HepG2 (cell line): Measurements from ENCODE around the gene EGFL8. TPM values are rescaled to one million over a fixed set of nuclear protein-coding genes. Genes with fewer than 3 reads are reported as not detected.
A peak's percentile ranks its signal among the peaks of the same experiment; 100 is the strongest.

Experiments used
- ADNP ChIP-seq: sonication (generic); formaldehyde crosslinking; IDR thresholded peaks from 2 replicates; pipeline ENCODE4 v1.4.0; 2020; ENCODE audit warnings: missing genetic modification reagents
- CENPX ChIP-seq: sonication (generic); formaldehyde crosslinking; IDR thresholded peaks from 2 replicates; pipeline ENCODE4 v1.9.0; 2021; ENCODE audit warnings: mild to moderate bottlenecking, missing genetic modification reagents, moderate library complexity
- EP300 ChIP-seq, 3 experiments: sonication (generic) in 1 of 3; formaldehyde crosslinking in 1 of 3; IDR thresholded peaks; 2 replicates each; pipeline versions ENCODE4 v1.5.1 to v1.6.1; 2011 to 2020; ENCODE audit warnings: low read depth in 2 of 3, low read length in 2 of 3, borderline replicate concordance in 1 of 3, improper control_type of control experiment in 1 of 3, mild to moderate bottlenecking in 1 of 3, missing genetic modification reagents in 1 of 3, moderate library complexity in 1 of 3
- HOMEZ ChIP-seq: IDR thresholded peaks from 2 replicates; pipeline ENCODE4 v1.6.1; 2016; ENCODE audit warnings: low read depth
- KDM4B ChIP-seq: sonication (generic); formaldehyde crosslinking; IDR thresholded peaks from 2 replicates; pipeline ENCODE4 v1.4.0; 2020; ENCODE audit warnings: missing genetic modification reagents
- KLF13 ChIP-seq: sonication (generic); formaldehyde crosslinking; IDR thresholded peaks from 2 replicates; pipeline ENCODE4 v1.4.0; 2020; ENCODE audit warnings: mild to moderate bottlenecking, missing genetic modification reagents
- MBD4 ChIP-seq: IDR thresholded peaks from 2 replicates; pipeline ENCODE4 v1.6.1; 2012; ENCODE audit warnings: low read length, inconsistent platforms, borderline replicate concordance
- MED8 ChIP-seq: sonication (generic); formaldehyde crosslinking; IDR thresholded peaks from 2 replicates; pipeline ENCODE4 v1.8.1; 2023; ENCODE audit warnings: mild to moderate bottlenecking, missing genetic modification reagents; ENCODE audit not compliant: insufficient replicate concordance
- NFIC ChIP-seq: IDR thresholded peaks from 2 replicates; pipeline ENCODE4 v1.6.1; 2012; ENCODE audit warnings: mild to moderate bottlenecking, low read length, inconsistent platforms
- PLRG1 ChIP-seq: fragments of 450-650 bp; conservative IDR thresholded peaks from 2 replicates; pipeline ENCODE4 v1.6.1; 2016
- POLR2AphosphoS5 ChIP-seq: IDR thresholded peaks from 2 replicates; pipeline ENCODE4 v1.6.1; 2012; ENCODE audit warnings: low read depth, low read length
- RAD21 ChIP-seq: fragments of 450-650 bp; formaldehyde crosslinking; IDR thresholded peaks from 2 replicates; pipeline ENCODE4 v1.5.0; 2020; ENCODE audit warnings: mild to moderate bottlenecking
- RARA ChIP-seq: IDR thresholded peaks from 2 replicates; pipeline ENCODE4 v1.6.1; 2016; ENCODE audit warnings: missing genetic modification reagents, missing compliant biosample characterization
- RBM39 ChIP-seq: fragments of 200-400 bp; formaldehyde crosslinking; IDR thresholded peaks from one replicate; pipeline ENCODE4 v1.6.1; 2018; ENCODE audit warnings: antibody characterized with exemption, mild to moderate bottlenecking, low read depth, low read length; ENCODE audit not compliant: poor library complexity, severe bottlenecking
- REST ChIP-seq, 2 experiments: IDR thresholded peaks; 2 replicates each; pipeline ENCODE4 v1.6.1; 2011 to 2012; ENCODE audit warnings: low read length in 2 of 2, borderline replicate concordance in 1 of 2, low read depth in 1 of 2, mild to moderate bottlenecking in 1 of 2, moderate library complexity in 1 of 2
- REXO4 ChIP-seq: sonication (generic); formaldehyde crosslinking; IDR thresholded peaks from 2 replicates; pipeline ENCODE4 v1.8.0; 2022; ENCODE audit warnings: missing genetic modification reagents, mild to moderate bottlenecking, borderline replicate concordance
- RXRA ChIP-seq: sonication (generic); formaldehyde crosslinking; IDR thresholded peaks from 2 replicates; pipeline ENCODE4 v1.5.1; 2020; ENCODE audit warnings: missing genetic modification reagents
- TP53 ChIP-seq: sonication (generic); formaldehyde crosslinking; conservative IDR thresholded peaks from 2 replicates; pipeline ENCODE4 v1.4.0; 2020; ENCODE audit warnings: missing genetic modification reagents
- WIZ ChIP-seq: sonication (generic); formaldehyde crosslinking; IDR thresholded peaks from 2 replicates; pipeline ENCODE4 v1.5.1; 2020; ENCODE audit warnings: mild to moderate bottlenecking, missing genetic modification reagents
- ZBTB21 ChIP-seq: sonication (generic); formaldehyde crosslinking; IDR thresholded peaks from 2 replicates; pipeline ENCODE4 v1.4.0; 2020; ENCODE audit warnings: missing genetic modification reagents
- ZFP36L2 ChIP-seq: sonication (generic); formaldehyde crosslinking; IDR thresholded peaks from 2 replicates; pipeline ENCODE4 v1.4.0; 2020; ENCODE audit warnings: missing genetic modification reagents
- ZFP37 ChIP-seq: sonication (generic); formaldehyde crosslinking; IDR thresholded peaks from 2 replicates; pipeline ENCODE4 v1.4.0; 2020; ENCODE audit warnings: missing genetic modification reagents, borderline replicate concordance
- ZNF20 ChIP-seq: sonication (generic); formaldehyde crosslinking; IDR thresholded peaks from 2 replicates; pipeline ENCODE4 v1.4.0; 2020; ENCODE audit warnings: mild to moderate bottlenecking, moderate library complexity, missing genetic modification reagents
- ZNF343 ChIP-seq: sonication (generic); formaldehyde crosslinking; IDR thresholded peaks from 2 replicates; pipeline ENCODE4 v1.4.0; 2020; ENCODE audit warnings: mild to moderate bottlenecking, missing genetic modification reagents
- ZNF75D ChIP-seq: sonication (generic); formaldehyde crosslinking; IDR thresholded peaks from 2 replicates; pipeline ENCODE4 v1.8.1; 2023; ENCODE audit warnings: missing genetic modification reagents, mild to moderate bottlenecking, borderline replicate concordance
- polyA plus RNA-seq, 8 experiments: library from polyadenylated mRNA; depleted of rRNA in 3 of 8; stranded (reverse) in 7 of 8; unstranded in 1 of 8; fragments of >200 nt; fragmentation: Illumina TruSeq in 4 of 8; extraction: Trizol in 4 of 8; gene quantifications; 2 replicates each; pipeline versions ENCODE4 v1.2.1 to v1.2.3, GENCODE V29; 2011 to 2016; ENCODE audit warnings: low read depth in 4 of 8, missing spikeins in 1 of 8, mixed read lengths in 1 of 8; ENCODE audit not compliant: insufficient read depth in 1 of 8
- total RNA-seq, 5 experiments: library from RNA; depleted of rRNA; stranded (reverse); fragments of >200 nt; fragmentation: Illumina TruSeq; extraction: Trizol; gene quantifications; 2 replicates each; pipeline ENCODE4 v1.2.3, GENCODE V29; 2016; ENCODE audit warnings: low read depth in 1 of 5

EGFL8 gene
- total and polyA plus RNA-seq, 2 of the 13 experiments (the other 11 are each of a cell fraction or from before 2014, with no cell fraction given): 10.0 to 11.5 TPM

- TF ChIP-seq WIZ (CRISPR knock-in tag) (peak; percentile 44; the same call in 1 of the 2 replicates), RXRA (CRISPR knock-in tag) (peak; percentile 71; the same call in 1 of the 2 replicates), ADNP (no peak), RAD21 (CRISPR knock-in tag) (peak; percentile 42; the same call in 1 of the 2 replicates), HOMEZ (no peak), REXO4 (no peak), CENPX (no peak), REST (IDR thresholded peaks at IDR 0.05; ENCODE audit: borderline replicate concordance in 1 of 2, low read depth in 1 of 2, low read length in 2 of 2) (no peak; a peak in 1 of 4 replicates), KDM4B (CRISPR knock-in tag) (peak; percentile 64), MED8 (no peak), POLR2AphosphoS5 (peak; percentile 96), KLF13 (CRISPR knock-in tag) (0 out of 2 replicates have a peak, but pooled peaks have one; percentile 55), ZFP36L2 (CRISPR knock-in tag) (no peak), ZBTB21 (CRISPR knock-in tag) (peak; percentile 90), EP300 (IDR thresholded peaks at IDR 0.05; ENCODE audit: low read depth in 2 of 2, low read length in 2 of 2) (peak; percentile 31 to 54), EP300 (CRISPR knock-in tag; IDR thresholded peaks at IDR 0.05; ENCODE audit: borderline replicate concordance) (peak; percentile 35), MBD4 (no peak), RARA (CRISPR knock-in tag) (peak; percentile 42; the same call in 1 of the 2 replicates), ZFP37 (CRISPR knock-in tag) (no peak), NFIC (no peak), ZNF75D (no peak), RBM39 (peak; percentile 66), TP53 (CRISPR knock-in tag) (0 out of 2 replicates have a peak, but pooled peaks have one; percentile 48), ZNF20 (CRISPR knock-in tag) (no peak), ZNF343 (CRISPR knock-in tag) (peak; percentile 27; the same call in 1 of the 2 replicates), PLRG1 (no peak)
Measured at GRCh38 chr6:32195902-32196681, 31.7 kb downstream of the EGFL8 start (continued).
